ENCODE data around the gene PRH2.

PRH2 gene

GRCh38 chr12:10928746-10929286 lies at the start of gene PRH2:
PRH2 (plus strand) TSS chr12:10929236; CDS start chr12:10929274, 38 bp downstream.
- Histone ChIP-seq H3K4me1 (ENCODE audit: control insufficient read depth, insufficient read depth, low read length, unreplicated experiment) (no peaks in the 10 kb centered on the region), H3K27me3 (ENCODE audit: insufficient read depth, low read length) (no peaks in the 10 kb centered on the region), H3K4me3 (ENCODE audit: low read depth, low read length) (no peak within 1 kb of the TSS), H2AFZ (ENCODE audit: low read length, unreplicated experiment) (no peak within 1 kb of the TSS), H3K36me3 (ENCODE audit: insufficient read depth, low read length) (no peaks in the 10 kb centered on the region), H3K79me2 (ENCODE audit: control insufficient read depth, insufficient read depth, low read length, unreplicated experiment) (no peaks in the 10 kb centered on the region), H3K27ac (ENCODE audit: low read depth, low read length) (no peak within 1 kb of the TSS)

GRCh38 chr12:10884086-10884725 lies 44.8 kb upstream of the PRH2 start, which contains the start of gene PRH1:
PRH1 (minus strand) TSS chr12:10884255; CDS start chr12:10884217, 38 bp downstream.
- H3K4me3 ChIP-seq (ENCODE audit: low read depth, low read length) = no peak within 1 kb of the TSS
- no peak within 1 kb of the TSS for H2AFZ ChIP-seq (ENCODE audit: low read length, unreplicated experiment)
- H3K79me2 ChIP-seq (ENCODE audit: control insufficient read depth, insufficient read depth, low read length, unreplicated experiment) = no peaks in the 10 kb centered on the region
- no peaks in the 10 kb centered on the region for H3K36me3 ChIP-seq (ENCODE audit: insufficient read depth, low read length)
- H3K27ac ChIP-seq (ENCODE audit: low read depth, low read length) = no peak within 1 kb of the TSS
- H3K27me3 ChIP-seq (ENCODE audit: insufficient read depth, low read length) = no peaks in the 10 kb centered on the region
- H3K4me1 ChIP-seq (ENCODE audit: control insufficient read depth, insufficient read depth, low read length, unreplicated experiment) = no peaks in the 10 kb centered on the region

- H3K36me3 ChIP-seq (ENCODE audit: insufficient read depth, low read length) = no peaks in the 10 kb centered on the region
- no peaks in the 10 kb centered on the region for H3K79me2 ChIP-seq (ENCODE audit: control insufficient read depth, insufficient read depth, low read length, unreplicated experiment)
- no peak overlapping the region for H3K27ac ChIP-seq (ENCODE audit: low read depth, low read length)
- H3K4me3 ChIP-seq (ENCODE audit: low read depth, low read length) = no peak overlapping the region
- H3K27me3 ChIP-seq (ENCODE audit: insufficient read depth, low read length) = no peaks in the 10 kb centered on the region
- no peaks in the 10 kb centered on the region for H3K4me1 ChIP-seq (ENCODE audit: control insufficient read depth, insufficient read depth, low read length, unreplicated experiment)
- H2AFZ ChIP-seq (ENCODE audit: low read length, unreplicated experiment) = no peak overlapping the region
Measured at GRCh38 chr12:10889226-10889625, 39.8 kb upstream of the PRH2 start.

- Histone ChIP-seq H3K4me3 (ENCODE audit: low read depth, low read length) (no peak overlapping the region), H3K27ac (ENCODE audit: low read depth, low read length) (no peak overlapping the region), H3K36me3 (ENCODE audit: insufficient read depth, low read length) (no peaks in the 10 kb centered on the region), H3K4me1 (ENCODE audit: control insufficient read depth, insufficient read depth, low read length, unreplicated experiment) (no peaks in the 10 kb centered on the region), H3K27me3 (ENCODE audit: insufficient read depth, low read length) (no peaks in the 10 kb centered on the region), H2AFZ (ENCODE audit: low read length, unreplicated experiment) (no peak overlapping the region), H3K79me2 (ENCODE audit: control insufficient read depth, insufficient read depth, low read length, unreplicated experiment) (no peaks in the 10 kb centered on the region)
Measured at GRCh38 chr12:10891937-10892336, 37.1 kb upstream of the PRH2 start.

- no peaks in the 10 kb centered on the region for H3K27me3 ChIP-seq (ENCODE audit: insufficient read depth, low read length)
- no peaks in the 10 kb centered on the region for H3K79me2 ChIP-seq (ENCODE audit: control insufficient read depth, insufficient read depth, low read length, unreplicated experiment)
- no peaks in the 10 kb centered on the region for H3K36me3 ChIP-seq (ENCODE audit: insufficient read depth, low read length)
- no peaks in the 10 kb centered on the region for H3K4me1 ChIP-seq (ENCODE audit: control insufficient read depth, insufficient read depth, low read length, unreplicated experiment)
- H2AFZ ChIP-seq (ENCODE audit: low read length, unreplicated experiment) = no peak overlapping the region
- H3K4me3 ChIP-seq (ENCODE audit: low read depth, low read length) = no peak overlapping the region
- H3K27ac ChIP-seq (ENCODE audit: low read depth, low read length) = no peak overlapping the region
Measured at GRCh38 chr12:10896854-10897253, 32.2 kb upstream of the PRH2 start.

- Histone ChIP-seq H3K4me3 (ENCODE audit: low read depth, low read length) (no peak overlapping the region), H3K27me3 (ENCODE audit: insufficient read depth, low read length) (no peaks in the 10 kb centered on the region), H3K27ac (ENCODE audit: low read depth, low read length) (no peak overlapping the region), H3K4me1 (ENCODE audit: control insufficient read depth, insufficient read depth, low read length, unreplicated experiment) (no peaks in the 10 kb centered on the region), H3K79me2 (ENCODE audit: control insufficient read depth, insufficient read depth, low read length, unreplicated experiment) (no peaks in the 10 kb centered on the region), H3K36me3 (ENCODE audit: insufficient read depth, low read length) (no peaks in the 10 kb centered on the region), H2AFZ (ENCODE audit: low read length, unreplicated experiment) (no peak overlapping the region)
Measured at GRCh38 chr12:10900530-10900929, 28.5 kb upstream of the PRH2 start.

- Histone ChIP-seq H3K79me2 (ENCODE audit: control insufficient read depth, insufficient read depth, low read length, unreplicated experiment) (no peaks in the 10 kb centered on the region), H3K4me1 (ENCODE audit: control insufficient read depth, insufficient read depth, low read length, unreplicated experiment) (no peaks in the 10 kb centered on the region), H3K27ac (ENCODE audit: low read depth, low read length) (no peak overlapping the region), H2AFZ (ENCODE audit: low read length, unreplicated experiment) (no peak overlapping the region), H3K4me3 (ENCODE audit: low read depth, low read length) (no peak overlapping the region), H3K36me3 (ENCODE audit: insufficient read depth, low read length) (no peaks in the 10 kb centered on the region), H3K27me3 (ENCODE audit: insufficient read depth, low read length) (no peaks in the 10 kb centered on the region)
Measured at GRCh38 chr12:10900972-10901371, 28.1 kb upstream of the PRH2 start.

- no peak overlapping the region for H3K4me3 ChIP-seq (ENCODE audit: low read depth, low read length)
- H3K79me2 ChIP-seq (ENCODE audit: control insufficient read depth, insufficient read depth, low read length, unreplicated experiment) = no peaks in the 10 kb centered on the region
- H3K4me1 ChIP-seq (ENCODE audit: control insufficient read depth, insufficient read depth, low read length, unreplicated experiment) = no peaks in the 10 kb centered on the region
- H3K27me3 ChIP-seq (ENCODE audit: insufficient read depth, low read length) = no peaks in the 10 kb centered on the region
- H3K27ac ChIP-seq (ENCODE audit: low read depth, low read length) = no peak overlapping the region
- H3K36me3 ChIP-seq (ENCODE audit: insufficient read depth, low read length) = no peaks in the 10 kb centered on the region
- H2AFZ ChIP-seq (ENCODE audit: low read length, unreplicated experiment) = no peak overlapping the region
Measured at GRCh38 chr12:10901427-10901826, 27.6 kb upstream of the PRH2 start.

- Histone ChIP-seq H3K27me3 (ENCODE audit: insufficient read depth, low read length) (no peaks in the 10 kb centered on the region), H2AFZ (ENCODE audit: low read length, unreplicated experiment) (no peak overlapping the region), H3K27ac (ENCODE audit: low read depth, low read length) (no peak overlapping the region), H3K36me3 (ENCODE audit: insufficient read depth, low read length) (0 out of 2 replicates have a peak, but pooled peaks cover 5% of the 10 kb centered on the region), H3K4me3 (ENCODE audit: low read depth, low read length) (no peak overlapping the region), H3K4me1 (ENCODE audit: control insufficient read depth, insufficient read depth, low read length, unreplicated experiment) (no peaks in the 10 kb centered on the region), H3K79me2 (ENCODE audit: control insufficient read depth, insufficient read depth, low read length, unreplicated experiment) (no peaks in the 10 kb centered on the region)
Measured at GRCh38 chr12:10904686-10905085, 24.4 kb upstream of the PRH2 start.

- H3K4me3 ChIP-seq (ENCODE audit: low read depth, low read length) = no peak within 1 kb of the TSS
- H2AFZ ChIP-seq (ENCODE audit: low read length, unreplicated experiment) = no peak within 1 kb of the TSS
- no peaks in the 10 kb centered on the region for H3K79me2 ChIP-seq (ENCODE audit: control insufficient read depth, insufficient read depth, low read length, unreplicated experiment)
- no peak within 1 kb of the TSS for H3K27ac ChIP-seq (ENCODE audit: low read depth, low read length)
- H3K27me3 ChIP-seq (ENCODE audit: insufficient read depth, low read length) = no peaks in the 10 kb centered on the region
- H3K36me3 ChIP-seq (ENCODE audit: insufficient read depth, low read length) = 0 out of 2 replicates have a peak, but pooled peaks cover 5% of the 10 kb centered on the region
- H3K4me1 ChIP-seq (ENCODE audit: control insufficient read depth, insufficient read depth, low read length, unreplicated experiment) = no peaks in the 10 kb centered on the region
Measured at GRCh38 chr12:10909462-10909861, 19.6 kb upstream of the PRH2 start, which contains the start of gene TAS2R13. TAS2R13 (minus strand) TSS chr12:10909562; CDS start chr12:10909298, 264 bp downstream.

GRCh38 chr12:10910380-10910779 lies 18.7 kb upstream of the PRH2 start:
- H3K27me3 ChIP-seq (ENCODE audit: insufficient read depth, low read length) = no peaks in the 10 kb centered on the region
- H2AFZ ChIP-seq (ENCODE audit: low read length, unreplicated experiment) = no peak overlapping the region
- H3K4me1 ChIP-seq (ENCODE audit: control insufficient read depth, insufficient read depth, low read length, unreplicated experiment) = no peaks in the 10 kb centered on the region
- no peaks in the 10 kb centered on the region for H3K79me2 ChIP-seq (ENCODE audit: control insufficient read depth, insufficient read depth, low read length, unreplicated experiment)
- H3K36me3 ChIP-seq (ENCODE audit: insufficient read depth, low read length) = 0 out of 2 replicates have a peak, but pooled peaks cover 5% of the 10 kb centered on the region
- H3K27ac ChIP-seq (ENCODE audit: low read depth, low read length) = no peak overlapping the region
- H3K4me3 ChIP-seq (ENCODE audit: low read depth, low read length) = no peak overlapping the region

All from ACC112 (cell line).